ENCODE data around the gene SERTAD3.
"Not testable (repeated sequence)": the region's sequence is repeated elsewhere in the genome, so short reads cannot be mapped to it uniquely, and the experiment has no call there.

SERTAD3 gene

GRCh38 chr19:40461669-40462221 lies 17.6 kb upstream of the SERTAD3 start:
- TF ChIP-seq CTCF (IDR thresholded peaks at IDR 0.05; ENCODE audit: low read depth, low read length), result no peak
- H3K9me3 ChIP-seq (ENCODE audit: severe bottlenecking), result no peaks in the 10 kb centered on the region
- no peak overlapping the region for H3K4me3 ChIP-seq (ENCODE audit: low read depth, low read length)
- no peaks in the 10 kb centered on the region for H3K36me3 ChIP-seq
- peaks cover 3% of the 10 kb centered on the region for H3K27me3 ChIP-seq (ENCODE audit: insufficient read depth, low read depth, severe bottlenecking)
- H3K27ac ChIP-seq, result no peak overlapping the region
- no peak for DNase-seq

GRCh38 chr19:40460185-40460584 lies 16.1 kb upstream of the SERTAD3 start:
- H3K4me3 ChIP-seq (ENCODE audit: low read depth, low read length), result no peak overlapping the region
- DNase-seq, result no peak
- H3K27me3 ChIP-seq (ENCODE audit: insufficient read depth, low read depth, severe bottlenecking), result no peaks in the 10 kb centered on the region
- no peaks in the 10 kb centered on the region for H3K36me3 ChIP-seq
- no peak overlapping the region for H3K27ac ChIP-seq
- no peaks in the 10 kb centered on the region for H3K9me3 ChIP-seq (ENCODE audit: severe bottlenecking)
- no peak for TF ChIP-seq CTCF (IDR thresholded peaks at IDR 0.05; ENCODE audit: low read depth, low read length)

GRCh38 chr19:40458597-40458974 lies 14.5 kb upstream of the SERTAD3 start:
- no peak for TF ChIP-seq CTCF (IDR thresholded peaks at IDR 0.05; ENCODE audit: low read depth, low read length)
- no peak for DNase-seq
- no peaks in the 10 kb centered on the region for H3K27me3 ChIP-seq (ENCODE audit: insufficient read depth, low read depth, severe bottlenecking)
- H3K9me3 ChIP-seq (ENCODE audit: severe bottlenecking), result no peaks in the 10 kb centered on the region
- no peaks in the 10 kb centered on the region for H3K36me3 ChIP-seq
- no peak overlapping the region for H3K27ac ChIP-seq
- no peak overlapping the region for H3K4me3 ChIP-seq (ENCODE audit: low read depth, low read length)

GRCh38 chr19:40457953-40458596 lies 13.9 kb upstream of the SERTAD3 start:
- H3K27me3 ChIP-seq (ENCODE audit: insufficient read depth, low read depth, severe bottlenecking), result no peaks in the 10 kb centered on the region
- peaks cover 2% of the 10 kb centered on the region for H3K9me3 ChIP-seq (ENCODE audit: severe bottlenecking)
- H3K36me3 ChIP-seq, result no peaks in the 10 kb centered on the region
- H3K27ac ChIP-seq, result no peak overlapping the region
- no peak overlapping the region for H3K4me3 ChIP-seq (ENCODE audit: low read depth, low read length)
- no peak for TF ChIP-seq CTCF (IDR thresholded peaks at IDR 0.05; ENCODE audit: low read depth, low read length)
- DNase-seq, result no peak

- DNase-seq, result no peak
- no peaks in the 10 kb centered on the region for H3K27me3 ChIP-seq (ENCODE audit: insufficient read depth, low read depth, severe bottlenecking)
- TF ChIP-seq CTCF (IDR thresholded peaks at IDR 0.05; ENCODE audit: low read depth, low read length), result no peak
- H3K9me3 ChIP-seq (ENCODE audit: severe bottlenecking), result peaks cover 2% of the 10 kb centered on the region
- no peak overlapping the region for H3K4me3 ChIP-seq (ENCODE audit: low read depth, low read length)
- H3K27ac ChIP-seq, result no peak overlapping the region
- no peaks in the 10 kb centered on the region for H3K36me3 ChIP-seq
These were observed 12.9 kb upstream of the SERTAD3 start for GRCh38 chr19:40457048-40457447.

GRCh38 chr19:40453943-40454342 lies 9.8 kb upstream of the SERTAD3 start:
- not testable (repeated sequence) for H3K9me3 ChIP-seq (ENCODE audit: severe bottlenecking); DNase-seq; H3K36me3 ChIP-seq; H3K27me3 ChIP-seq (ENCODE audit: insufficient read depth, low read depth, severe bottlenecking); H3K4me3 ChIP-seq (ENCODE audit: low read depth, low read length)
- H3K27ac ChIP-seq, result peak overlapping the region; percentile 58; the same call in 1 of the 2 replicates

Measured in WERI-Rb-1 (cell line).